ENCODE results near the gene PPM1A.

The PPM1A gene

DNA sequence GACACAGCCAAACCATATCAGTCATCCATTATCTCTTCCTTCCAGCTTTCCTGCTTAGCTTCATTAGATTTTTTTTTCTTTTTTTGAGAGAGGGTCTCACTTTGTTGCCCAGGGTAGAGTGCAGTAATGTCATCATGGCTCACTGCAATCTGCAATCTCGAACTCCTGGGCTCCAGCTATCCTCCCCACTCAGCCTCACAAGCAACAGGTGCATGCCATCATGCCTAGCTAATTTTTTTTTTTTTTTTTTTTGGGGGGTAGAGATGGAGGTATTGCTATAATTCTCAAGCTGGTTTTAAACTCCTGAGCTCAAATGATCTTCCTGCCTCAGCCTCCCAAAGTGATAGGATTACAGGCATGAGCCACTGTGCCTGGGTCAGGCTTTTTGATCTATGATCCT, 38.3 kb upstream of the PPM1A start:
- H3K9ac ChIP-seq (ENCODE audit: low read depth, low read length) = no peak overlapping the region
- H3K4me1 ChIP-seq (ENCODE audit: insufficient read depth, low read length) = no peaks in the 10 kb centered on the region
- H3K79me2 ChIP-seq (ENCODE audit: insufficient read depth, low read length) = no peaks in the 10 kb centered on the region
- H3K27me3 ChIP-seq (ENCODE audit: insufficient read depth, low read length, poor library complexity) = peaks cover 21% of the 10 kb centered on the region
- H3K27ac ChIP-seq (ENCODE audit: low read length) = no peak overlapping the region
- H4K20me1 ChIP-seq (ENCODE audit: insufficient read depth, low read length) = no peaks in the 10 kb centered on the region
- H3K4me3 ChIP-seq (ENCODE audit: low read depth in 1 of 2, low read length in 2 of 2) = no peak overlapping the region
- no peak for ATAC-seq (ENCODE audit: insufficient read depth, low read depth)
- H3K36me3 ChIP-seq (ENCODE audit: insufficient read depth, low read length) = no peaks in the 10 kb centered on the region
- H3K4me2 ChIP-seq (ENCODE audit: insufficient read depth, low read length) = no peak overlapping the region
- no peak for TF ChIP-seq EZH2 (IDR thresholded peaks at IDR 0.05; ENCODE audit: borderline replicate concordance, low read depth, low read length, severe bottlenecking)
- TF ChIP-seq, protein P1, sequence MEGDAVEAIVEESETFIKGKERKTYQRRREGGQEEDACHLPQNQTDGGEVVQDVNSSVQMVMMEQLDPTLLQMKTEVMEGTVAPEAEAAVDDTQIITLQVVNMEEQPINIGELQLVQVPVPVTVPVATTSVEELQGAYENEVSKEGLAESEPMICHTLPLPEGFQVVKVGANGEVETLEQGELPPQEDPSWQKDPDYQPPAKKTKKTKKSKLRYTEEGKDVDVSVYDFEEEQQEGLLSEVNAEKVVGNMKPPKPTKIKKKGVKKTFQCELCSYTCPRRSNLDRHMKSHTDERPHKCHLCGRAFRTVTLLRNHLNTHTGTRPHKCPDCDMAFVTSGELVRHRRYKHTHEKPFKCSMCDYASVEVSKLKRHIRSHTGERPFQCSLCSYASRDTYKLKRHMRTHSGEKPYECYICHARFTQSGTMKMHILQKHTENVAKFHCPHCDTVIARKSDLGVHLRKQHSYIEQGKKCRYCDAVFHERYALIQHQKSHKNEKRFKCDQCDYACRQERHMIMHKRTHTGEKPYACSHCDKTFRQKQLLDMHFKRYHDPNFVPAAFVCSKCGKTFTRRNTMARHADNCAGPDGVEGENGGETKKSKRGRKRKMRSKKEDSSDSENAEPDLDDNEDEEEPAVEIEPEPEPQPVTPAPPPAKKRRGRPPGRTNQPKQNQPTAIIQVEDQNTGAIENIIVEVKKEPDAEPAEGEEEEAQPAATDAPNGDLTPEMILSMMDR (IDR thresholded peaks at IDR 0.05; ENCODE audit: borderline replicate concordance, extremely low read depth, low read length, poor library complexity, severe bottlenecking) = no peak
- H3K9me3 ChIP-seq (ENCODE audit: insufficient read depth, low read length, severe bottlenecking) = no peaks in the 10 kb centered on the region
- no peak for DNase-seq
- H2AFZ ChIP-seq (ENCODE audit: low read depth, low read length) = no peak overlapping the region

DNA sequence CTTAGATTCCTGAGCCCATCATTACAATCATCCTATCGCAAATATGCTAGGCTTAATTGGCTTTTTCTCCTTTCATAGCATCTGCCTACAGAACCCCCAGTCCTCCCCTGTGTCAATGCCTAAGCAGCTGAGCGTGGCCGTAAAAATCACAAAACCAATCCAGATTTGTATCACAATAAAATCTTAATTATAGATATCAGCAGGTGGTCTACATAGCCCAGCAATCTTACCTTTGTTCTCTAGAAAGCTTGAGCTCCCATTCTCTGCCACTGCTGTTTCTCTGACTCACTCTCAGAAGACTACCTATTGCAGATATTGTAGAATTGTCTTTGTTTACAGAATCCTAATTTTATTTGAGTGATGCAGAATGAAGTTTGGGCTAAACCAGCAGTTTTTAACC, 37.9 kb upstream of the PPM1A start:
- no peak overlapping the region for H3K27ac ChIP-seq (ENCODE audit: low read length)
- no peaks in the 10 kb centered on the region for H4K20me1 ChIP-seq (ENCODE audit: insufficient read depth, low read length)
- H2AFZ ChIP-seq (ENCODE audit: low read depth, low read length) = no peak overlapping the region
- H3K4me3 ChIP-seq (ENCODE audit: low read depth in 1 of 2, low read length in 2 of 2) = no peak overlapping the region
- no peaks in the 10 kb centered on the region for H3K4me1 ChIP-seq (ENCODE audit: insufficient read depth, low read length)
- no peaks in the 10 kb centered on the region for H3K79me2 ChIP-seq (ENCODE audit: insufficient read depth, low read length)
- ATAC-seq (ENCODE audit: insufficient read depth, low read depth) (no peak), DNase-seq (no peak)
- H3K36me3 ChIP-seq (ENCODE audit: insufficient read depth, low read length) = no peaks in the 10 kb centered on the region
- no peak for TF ChIP-seq EZH2 (IDR thresholded peaks at IDR 0.05; ENCODE audit: borderline replicate concordance, low read depth, low read length, severe bottlenecking)
- TF ChIP-seq, protein P1 (IDR thresholded peaks at IDR 0.05; ENCODE audit: borderline replicate concordance, extremely low read depth, low read length, poor library complexity, severe bottlenecking) = no peak
- no peak overlapping the region for H3K4me2 ChIP-seq (ENCODE audit: insufficient read depth, low read length)
- no peak overlapping the region for H3K9ac ChIP-seq (ENCODE audit: low read depth, low read length)
- H3K9me3 ChIP-seq (ENCODE audit: insufficient read depth, low read length, severe bottlenecking) = no peaks in the 10 kb centered on the region
- H3K27me3 ChIP-seq (ENCODE audit: insufficient read depth, low read length, poor library complexity) = peaks cover 21% of the 10 kb centered on the region

DNA sequence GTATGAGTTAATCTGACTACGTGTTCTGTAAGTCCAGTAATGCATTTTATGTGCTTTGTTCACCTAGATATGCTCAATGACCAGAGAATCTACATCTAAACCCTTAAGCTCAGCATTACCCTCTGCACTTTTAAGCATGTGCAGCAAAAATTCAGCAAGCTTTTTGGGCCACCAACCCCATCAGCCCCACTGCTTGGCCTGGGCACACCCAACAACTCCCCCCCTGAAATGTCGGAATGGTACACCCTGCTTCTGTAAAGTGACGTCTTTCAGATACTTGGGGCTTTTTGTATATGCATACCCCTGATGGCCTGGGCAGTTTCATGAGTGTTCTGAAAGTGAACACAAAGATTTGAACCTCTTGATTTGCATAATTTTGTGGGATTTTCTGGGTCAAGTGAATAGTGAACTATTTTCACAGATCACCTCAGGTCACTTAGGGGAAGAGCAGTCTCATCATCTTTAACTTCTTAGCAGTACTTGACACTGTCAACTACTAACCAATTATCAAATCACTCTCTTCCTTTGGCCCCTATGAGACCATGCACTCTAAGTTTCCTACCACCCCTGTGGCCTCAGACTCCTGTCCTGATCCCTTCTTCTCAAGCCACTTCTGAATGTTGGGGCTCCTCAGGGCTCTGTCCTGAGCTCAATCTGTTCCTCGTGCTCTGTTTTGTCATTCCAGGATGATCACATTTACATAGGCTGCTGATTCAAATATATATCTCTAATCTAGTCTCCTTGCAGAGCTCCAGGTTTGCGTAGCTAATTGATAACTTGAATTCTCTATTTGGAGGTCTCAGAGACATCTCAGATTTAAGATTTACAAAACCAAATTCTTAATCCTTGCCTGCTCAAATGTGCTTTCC, 36.3 kb upstream of the PPM1A start:
- no peak for ATAC-seq (ENCODE audit: insufficient read depth, low read depth)
- Histone ChIP-seq H3K9ac (ENCODE audit: low read depth, low read length) (no peak overlapping the region), H2AFZ (ENCODE audit: low read depth, low read length) (no peak overlapping the region), H3K4me3 (ENCODE audit: low read depth in 1 of 2, low read length in 2 of 2) (no peak overlapping the region), H3K27me3 (ENCODE audit: insufficient read depth, low read length, poor library complexity) (peaks cover 18% of the 10 kb centered on the region), H3K4me1 (ENCODE audit: insufficient read depth, low read length) (no peaks in the 10 kb centered on the region), H3K36me3 (ENCODE audit: insufficient read depth, low read length) (no peaks in the 10 kb centered on the region), H3K4me2 (ENCODE audit: insufficient read depth, low read length) (no peak overlapping the region), H4K20me1 (ENCODE audit: insufficient read depth, low read length) (no peaks in the 10 kb centered on the region), H3K79me2 (ENCODE audit: insufficient read depth, low read length) (no peaks in the 10 kb centered on the region), H3K9me3 (ENCODE audit: insufficient read depth, low read length, severe bottlenecking) (no peaks in the 10 kb centered on the region), H3K27ac (ENCODE audit: low read length) (no peak overlapping the region)
- TF ChIP-seq, protein P1 (IDR thresholded peaks at IDR 0.05; ENCODE audit: borderline replicate concordance, extremely low read depth, low read length, poor library complexity, severe bottlenecking) = no peak
- TF ChIP-seq EZH2 (IDR thresholded peaks at IDR 0.05; ENCODE audit: borderline replicate concordance, low read depth, low read length, severe bottlenecking) = no peak
- no peak for DNase-seq

Measured in DND-41 (cell line).